KMS-11 (cell line): ENCODE measurements around the gene S100PBP.

ENCODE experiments used
- H2AFZ ChIP-seq: fragments of 200-600 bp; sonication (generic); 2 replicates; pipeline ENCODE4 v1.6.1; 2016; ENCODE audit warnings: antibody characterized with exemption, mixed run types, low read depth
- H3K27ac ChIP-seq: fragments of 200-600 bp; sonication (generic); 2 replicates; pipeline ENCODE4 v1.6.1; 2016; ENCODE audit warnings: mild to moderate bottlenecking, mixed run types
- H3K27me3 ChIP-seq: fragments of 200-600 bp; sonication (generic); 2 replicates; pipeline ENCODE4 v1.6.1; 2017; ENCODE audit warnings: mild to moderate bottlenecking, low read depth, mixed run types, moderate library complexity; ENCODE audit not compliant: insufficient read depth
- H3K36me3 ChIP-seq: fragments of 200-600 bp; sonication (generic); 2 replicates; pipeline ENCODE4 v1.6.1; 2017; ENCODE audit warnings: mild to moderate bottlenecking, mixed run types; ENCODE audit not compliant: insufficient read depth
- H3K4me1 ChIP-seq: fragments of 200-600 bp; sonication (generic); 2 replicates; pipeline ENCODE4 v1.6.1; 2016; ENCODE audit warnings: mild to moderate bottlenecking, low read depth, mixed run types; ENCODE audit not compliant: poor library complexity, severe bottlenecking
- H3K4me2 ChIP-seq: fragments of 200-600 bp; sonication (generic); 2 replicates; pipeline ENCODE4 v1.7.0; 2016; ENCODE audit warnings: mild to moderate bottlenecking, mixed run types
- H3K4me3 ChIP-seq: fragments of 200-600 bp; sonication (generic); IDR thresholded peaks from 2 replicates; pipeline ENCODE4 v1.6.1; 2017; ENCODE audit warnings: low read depth, low read length, mixed read lengths; ENCODE audit not compliant: insufficient read depth
- H3K79me2 ChIP-seq: fragments of 200-600 bp; sonication (generic); 2 replicates; pipeline ENCODE4 v1.6.1; 2016; ENCODE audit warnings: low read depth, mixed run types; ENCODE audit not compliant: insufficient read depth
- H3K9ac ChIP-seq: fragments of 200-600 bp; sonication (generic); 2 replicates; pipeline ENCODE4 v1.6.1; 2016; ENCODE audit warnings: mild to moderate bottlenecking, mixed run types
- H4K20me1 ChIP-seq: fragments of 200-600 bp; sonication (generic); 2 replicates; pipeline ENCODE4 v1.6.1; 2016; ENCODE audit warnings: mild to moderate bottlenecking, mixed run types; ENCODE audit not compliant: insufficient read depth
- TF ChIP-seq, protein P1 (sequence below): fragments of 200-600 bp; sonication (generic); conservative IDR thresholded peaks from 2 replicates; pipeline ENCODE4 v1.6.1; 2017; ENCODE audit warnings: low read depth, mild to moderate bottlenecking, antibody characterized with exemption, low read length, moderate library complexity, mixed read lengths

Gene S100PBP

DNA sequence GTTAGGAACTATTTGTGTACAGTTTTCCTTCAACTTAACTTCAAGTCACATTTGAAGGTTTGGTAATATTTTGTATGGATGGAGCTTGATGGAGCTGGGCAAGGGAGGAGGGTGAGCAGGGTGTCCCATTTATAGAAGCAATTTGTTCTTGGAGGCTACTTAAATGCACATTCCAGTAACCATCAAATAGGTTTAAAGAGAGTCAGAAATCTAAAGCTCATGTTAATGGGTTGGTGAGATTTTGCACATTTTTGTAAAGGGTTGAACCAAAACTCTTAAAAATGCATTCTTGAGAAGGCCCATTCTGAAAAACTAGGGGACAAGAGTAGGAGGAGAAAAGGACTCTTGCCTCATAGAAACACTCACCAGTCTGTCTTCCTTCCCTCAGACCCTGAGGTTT, 43.1 kb downstream of the S100PBP start:
- H3K9ac ChIP-seq: no peak overlapping the region
- TF ChIP-seq, protein P1, sequence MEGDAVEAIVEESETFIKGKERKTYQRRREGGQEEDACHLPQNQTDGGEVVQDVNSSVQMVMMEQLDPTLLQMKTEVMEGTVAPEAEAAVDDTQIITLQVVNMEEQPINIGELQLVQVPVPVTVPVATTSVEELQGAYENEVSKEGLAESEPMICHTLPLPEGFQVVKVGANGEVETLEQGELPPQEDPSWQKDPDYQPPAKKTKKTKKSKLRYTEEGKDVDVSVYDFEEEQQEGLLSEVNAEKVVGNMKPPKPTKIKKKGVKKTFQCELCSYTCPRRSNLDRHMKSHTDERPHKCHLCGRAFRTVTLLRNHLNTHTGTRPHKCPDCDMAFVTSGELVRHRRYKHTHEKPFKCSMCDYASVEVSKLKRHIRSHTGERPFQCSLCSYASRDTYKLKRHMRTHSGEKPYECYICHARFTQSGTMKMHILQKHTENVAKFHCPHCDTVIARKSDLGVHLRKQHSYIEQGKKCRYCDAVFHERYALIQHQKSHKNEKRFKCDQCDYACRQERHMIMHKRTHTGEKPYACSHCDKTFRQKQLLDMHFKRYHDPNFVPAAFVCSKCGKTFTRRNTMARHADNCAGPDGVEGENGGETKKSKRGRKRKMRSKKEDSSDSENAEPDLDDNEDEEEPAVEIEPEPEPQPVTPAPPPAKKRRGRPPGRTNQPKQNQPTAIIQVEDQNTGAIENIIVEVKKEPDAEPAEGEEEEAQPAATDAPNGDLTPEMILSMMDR: no peak
- H3K4me2 ChIP-seq: no peak overlapping the region
- H3K36me3 ChIP-seq: no peaks in the 10 kb centered on the region
- H3K4me3 ChIP-seq: no peak overlapping the region
- no peaks in the 10 kb centered on the region for H4K20me1 ChIP-seq
- H3K79me2 ChIP-seq: no peaks in the 10 kb centered on the region
- no peaks in the 10 kb centered on the region for H3K27me3 ChIP-seq
- no peak overlapping the region for H3K27ac ChIP-seq
- H2AFZ ChIP-seq: no peak overlapping the region
- no peaks in the 10 kb centered on the region for H3K4me1 ChIP-seq

DNA sequence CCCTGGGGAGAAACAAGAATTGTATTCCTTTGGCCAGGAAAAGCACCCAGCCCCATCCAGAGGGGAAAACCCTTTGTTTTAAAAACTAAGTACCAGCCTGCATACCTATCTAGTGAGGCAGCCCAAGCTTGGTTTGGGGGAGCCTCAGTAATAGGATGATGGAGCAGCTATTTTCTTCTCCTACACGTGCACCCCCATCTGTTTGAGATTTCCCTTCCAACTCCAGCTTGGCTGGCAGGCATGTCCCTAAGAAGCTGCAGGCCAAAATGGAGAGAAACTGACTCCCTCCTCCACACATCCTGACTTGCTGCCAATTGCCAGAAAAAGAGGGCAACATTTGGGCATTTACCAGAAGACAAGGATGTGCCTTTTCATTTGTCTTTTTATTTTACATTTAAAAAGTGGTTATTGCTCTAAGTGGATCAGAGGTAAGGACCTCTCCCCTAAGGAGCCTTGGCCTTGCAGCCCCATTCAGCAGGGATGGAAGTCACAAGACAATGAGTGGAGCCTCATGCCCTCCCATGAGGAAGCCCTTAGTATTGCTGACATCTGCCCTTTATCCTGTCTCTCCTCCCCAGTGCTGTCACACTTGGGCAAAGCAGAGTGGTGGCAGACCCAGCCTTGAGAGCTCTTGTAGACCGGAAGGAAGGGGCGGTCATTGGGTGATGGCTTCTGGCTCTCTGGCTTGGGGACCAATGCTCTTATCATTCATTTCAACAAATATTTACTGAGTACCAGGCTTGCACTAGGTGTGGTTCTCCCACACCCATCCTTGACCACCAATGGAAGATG, 44.6 kb downstream of the S100PBP start:
- H3K4me1 ChIP-seq: no peaks in the 10 kb centered on the region
- H3K9ac ChIP-seq: no peak overlapping the region
- no peaks in the 10 kb centered on the region for H4K20me1 ChIP-seq
- H3K79me2 ChIP-seq: no peaks in the 10 kb centered on the region
- H3K27ac ChIP-seq: no peak overlapping the region
- no peak overlapping the region for H3K4me3 ChIP-seq
- TF ChIP-seq, protein P1: no peak
- no peaks in the 10 kb centered on the region for H3K36me3 ChIP-seq
- H2AFZ ChIP-seq: no peak overlapping the region
- H3K4me2 ChIP-seq: no peak overlapping the region
- no peaks in the 10 kb centered on the region for H3K27me3 ChIP-seq

DNA sequence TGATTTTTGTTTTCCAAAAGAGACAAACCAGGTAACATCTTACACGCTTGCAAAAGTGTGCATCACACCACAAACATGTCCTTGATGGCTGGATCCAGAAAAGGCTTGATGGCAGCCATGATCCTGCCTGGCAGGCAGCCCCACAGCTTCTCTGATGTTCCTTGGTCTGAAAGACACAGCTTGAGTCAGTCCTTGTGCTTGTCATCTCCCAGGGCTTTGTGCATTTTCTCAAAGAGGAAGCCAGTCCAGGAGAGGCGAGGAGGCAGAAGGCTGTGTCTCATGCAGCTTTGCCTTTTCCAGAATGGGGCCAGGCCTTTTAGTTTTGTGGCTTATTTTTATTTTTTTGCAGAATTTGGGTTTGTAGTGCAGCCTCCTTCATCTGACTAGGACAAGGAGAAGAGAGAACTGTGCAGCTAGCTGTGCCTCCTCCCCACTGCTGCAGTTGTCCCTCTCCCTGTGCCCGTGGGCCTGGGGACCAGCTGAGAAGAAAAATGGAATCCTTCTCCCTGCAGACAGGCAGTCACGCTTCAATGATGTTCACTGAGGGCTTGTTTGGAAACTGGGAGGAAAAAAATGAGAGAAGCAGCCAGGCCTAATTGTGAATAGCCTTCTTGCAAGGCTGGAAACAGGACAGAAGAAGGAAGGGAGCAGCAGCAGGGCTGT, 45.9 kb downstream of the S100PBP start:
- TF ChIP-seq, protein P1: no peak

DNA sequence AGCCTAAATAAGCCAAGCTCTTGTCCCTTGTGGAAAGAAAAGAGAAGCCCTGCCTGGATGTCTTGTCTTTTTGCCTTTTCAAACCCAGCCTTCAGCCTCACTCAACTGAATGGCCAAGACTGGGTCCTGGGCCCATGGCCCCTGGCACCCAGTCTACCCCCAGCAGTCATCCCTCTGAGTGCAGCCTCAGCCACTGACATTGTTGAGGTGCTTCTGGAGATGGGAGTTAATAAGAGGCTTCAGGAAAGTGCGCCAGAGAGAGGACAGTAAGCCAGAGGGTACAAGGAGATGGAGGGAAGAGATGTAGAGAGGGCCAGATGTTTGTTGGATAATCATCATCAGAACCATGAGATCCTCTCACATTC, 46.4 kb downstream of the S100PBP start:
- H2AFZ ChIP-seq: no peak overlapping the region
- H3K4me3 ChIP-seq: no peak overlapping the region
- H3K9ac ChIP-seq: no peak overlapping the region
- H3K36me3 ChIP-seq: no peaks in the 10 kb centered on the region
- H4K20me1 ChIP-seq: no peaks in the 10 kb centered on the region
- no peaks in the 10 kb centered on the region for H3K4me1 ChIP-seq
- H3K4me2 ChIP-seq: no peak overlapping the region
- no peaks in the 10 kb centered on the region for H3K79me2 ChIP-seq
- no peak overlapping the region for H3K27ac ChIP-seq
- H3K27me3 ChIP-seq: no peaks in the 10 kb centered on the region
- TF ChIP-seq, protein P1: no peak

More for the DNA sequence above, 45.9 kb downstream of the S100PBP start:
- Histone ChIP-seq H3K9ac (no peak overlapping the region), H3K27me3 (no peaks in the 10 kb centered on the region), H3K79me2 (no peaks in the 10 kb centered on the region), H3K4me1 (no peaks in the 10 kb centered on the region), H3K36me3 (no peaks in the 10 kb centered on the region), H3K4me2 (no peak overlapping the region), H4K20me1 (no peaks in the 10 kb centered on the region), H2AFZ (no peak overlapping the region), H3K4me3 (no peak overlapping the region), H3K27ac (no peak overlapping the region)
